OCI-LY7 (cell line): ENCODE results near the gene GPS1. TPM values are rescaled to one million over a fixed set of nuclear protein-coding genes. Genes with fewer than 3 reads are reported as not detected.
"Not testable (repeated sequence)": the region's sequence is repeated elsewhere in the genome, so short reads cannot be mapped to it uniquely, and the experiment has no call there.

Experiments
- BruUV-seq: library from RNA; stranded (reverse); fragments of 400-500 nt; replicated peaks from 2 replicates; lab custom pipeline; 2021; lab: Mats Ljungman, UMichigan
- CTCF ChIA-PET: fragments of 300-600 bp; sonication (Branson Sonifier 250); formaldehyde crosslinking; loops from one replicate; lab custom pipeline; 2022; ENCODE audit warnings: antibody characterized with exemption; ENCODE audit not compliant: unreplicated experiment; lab: Charles Lee
- POLR2A ChIA-PET: fragments of 300-600 bp; sonication (Branson Sonifier 250); formaldehyde crosslinking; loops from one replicate; lab custom pipeline; 2022; ENCODE audit warnings: antibody characterized with exemption; lab: Charles Lee
- DNase-seq: peaks from one replicate; pipeline ENCODE4 v3.0.0-alpha.2; 2015; ENCODE audit warnings: low spot score
- H2AFZ ChIP-seq: fragments of 200-600 bp; sonication (generic), shearing (Covaris generic); 2 replicates; pipeline ENCODE4 v1.6.1; 2014; ENCODE audit warnings: mild to moderate bottlenecking, antibody characterized with exemption, low read length, moderate library complexity
- H3K27ac ChIP-seq: fragments of 200-600 bp; sonication (generic); 2 replicates; pipeline ENCODE4 v1.5.1; 2014; ENCODE audit warnings: mixed run types, low read depth, mild to moderate bottlenecking, moderate library complexity, low read length, inconsistent platforms; ENCODE audit not compliant: poor library complexity, severe bottlenecking
- H3K36me3 ChIP-seq: fragments of 200-600 bp; sonication (generic); 2 replicates; pipeline ENCODE4 v1.6.1; 2014; ENCODE audit warnings: mild to moderate bottlenecking, antibody characterized with exemption, low read length, moderate library complexity, mixed read lengths; ENCODE audit not compliant: insufficient read depth
- H3K4me1 ChIP-seq: fragments of 200-600 bp; sonication (generic); 2 replicates; pipeline ENCODE4 v1.5.1; 2014; ENCODE audit warnings: mild to moderate bottlenecking, low read length; ENCODE audit not compliant: insufficient read depth, poor library complexity, severe bottlenecking
- H3K4me2 ChIP-seq: fragments of 200-600 bp; sonication (generic); 2 replicates; pipeline ENCODE4 v1.6.1; 2014; ENCODE audit warnings: mild to moderate bottlenecking, low read length
- H3K4me3 ChIP-seq: fragments of 200-600 bp; sonication (generic); 2 replicates; pipeline ENCODE4 v1.5.1; 2014; ENCODE audit warnings: mild to moderate bottlenecking, low read depth, low read length; ENCODE audit not compliant: poor library complexity, severe bottlenecking
- H3K79me2 ChIP-seq: fragments of 200-600 bp; sonication (generic); 2 replicates; pipeline ENCODE4 v1.6.1; 2016; ENCODE audit warnings: low read depth, mild to moderate bottlenecking, low read length, moderate library complexity, mixed read lengths; ENCODE audit not compliant: insufficient read depth
- H3K9me2 ChIP-seq: fragments of 200-600 bp; sonication (generic); 2 replicates; pipeline ENCODE4 v1.6.1; 2016; ENCODE audit warnings: mild to moderate bottlenecking, low read length, mixed read lengths; ENCODE audit not compliant: insufficient read depth
- H3K9me3 ChIP-seq: fragments of 200-600 bp; sonication (generic); 2 replicates; pipeline ENCODE4 v1.6.1; 2014; ENCODE audit warnings: mild to moderate bottlenecking, mixed run types, low read length, mixed read lengths
- H4K20me1 ChIP-seq: fragments of 200-600 bp; sonication (generic); 2 replicates; pipeline ENCODE4 v1.6.1; 2014; ENCODE audit warnings: mild to moderate bottlenecking, antibody characterized with exemption, low read length, moderate library complexity, mixed read lengths; ENCODE audit not compliant: insufficient read depth
- CTCF ChIP-seq: fragments of 200-600 bp; sonication (generic); conservative IDR thresholded peaks from 2 replicates; pipeline ENCODE4 v1.5.1; 2014; ENCODE audit warnings: mild to moderate bottlenecking, antibody characterized with exemption, low read length, moderate library complexity, mixed read lengths
- EZH2phosphoT487 ChIP-seq: fragments of 200-600 bp; sonication (generic); IDR thresholded peaks from 2 replicates; pipeline ENCODE4 v1.6.1; 2018; ENCODE audit warnings: low read depth, borderline replicate concordance, mild to moderate bottlenecking, mixed run types, antibody characterized with exemption, low read length, moderate library complexity, mixed read lengths
- intact Hi-C: fragments of 100-400 bp; cut with micrococcal nuclease; formaldehyde crosslinking; loops from one replicate; pipeline ENCODE4 v1.10.0; 2022; ENCODE audit not compliant: unreplicated experiment
- total RNA-seq, 2 experiments: library from RNA; depleted of rRNA in 1 of 2; stranded (reverse); fragments of >200 nt in 1 of 2; shearing (Covaris generic) in 1 of 2; gene quantifications; 2 replicates each; pipeline ENCODE4 v1.2.3, GENCODE V29; 2014 to 2022

The GPS1 gene
- total RNA-seq, 2 experiments from 2014 or later: 133 to 169 TPM

GRCh38 chr17:82037889-82038195 lies 13.9 kb upstream of the GPS1 start:
- H3K4me1 ChIP-seq: peaks cover 19% of the 10 kb centered on the region
- DNase-seq: no peak
- no peak for TF ChIP-seq CTCF
- no peaks in the 10 kb centered on the region for H3K36me3 ChIP-seq
- H3K79me2 ChIP-seq: no peaks in the 10 kb centered on the region
- peak overlapping the region; percentile 92 for H2AFZ ChIP-seq
- peak overlapping the region; percentile 70 for H3K27ac ChIP-seq
- ChIA-PET CTCF (interaction anchor here (0.7 to 1.1 kb wide), 9 partner anchors 12 to 437 kb away, joined by 3 to 19 read pairs (median 4); partner anchors contain the start of genes CENPX and LRRC45), POLR2A (interaction anchor here (0.6 to 1.5 kb wide), 14 partner anchors 12 to 372 kb away, joined by 3 to 9 read pairs (median 4); partner anchors contain the start of genes CENPX, LRRC45 and MAFG)
- H3K4me2 ChIP-seq: peak overlapping the region; percentile 92
- intact Hi-C loops: loop anchor here (1.0 to 5.0 kb wide), 4 partner anchors 13 to 166 kb away; partner anchors contain the start of genes ARHGDIA, FASN, GPS1 and LRRC45
- no peaks in the 10 kb centered on the region for H3K9me3 ChIP-seq
- no peaks in the 10 kb centered on the region for H3K9me2 ChIP-seq
- peak overlapping the region; percentile 72 for H3K4me3 ChIP-seq
- no TSS peak for BruUV-seq
- H4K20me1 ChIP-seq: 0 out of 2 replicates have a peak, but pooled peaks cover 5% of the 10 kb centered on the region

- H3K9me2 ChIP-seq, H3K79me2 ChIP-seq, H3K9me3 ChIP-seq, H3K4me3 ChIP-seq, H2AFZ ChIP-seq, BruUV-seq, H4K20me1 ChIP-seq, H3K4me2 ChIP-seq, CTCF ChIA-PET, H3K27ac ChIP-seq, H3K36me3 ChIP-seq: not testable (repeated sequence)
- DNase-seq: peak; percentile 41
- H3K4me1 ChIP-seq: peaks cover 19% of the 10 kb centered on the region
- intact Hi-C loops: loop anchor here (5.0 kb wide), 1 partner anchor 167 kb away; the partner anchor contains the start of gene ARHGDIA
- POLR2A ChIA-PET: interaction anchor here (1.1 to 1.5 kb wide), 2 partner anchors 11 to 27 kb away, joined by 3 read pairs; no protein-coding TSS in a partner anchor
Measured at GRCh38 chr17:82038796-82039409, 12.8 kb upstream of the GPS1 start.

- H3K79me2 ChIP-seq: no peaks in the 10 kb centered on the region
- no peak for DNase-seq
- H3K27ac ChIP-seq: no peak overlapping the region
- H3K9me3 ChIP-seq: no peaks in the 10 kb centered on the region
- no peaks in the 10 kb centered on the region for H3K36me3 ChIP-seq
- ChIA-PET POLR2A (interaction anchor here (0.7 kb wide), 1 partner anchor 20 kb away, joined by 3 read pairs; no protein-coding TSS in a partner anchor), CTCF (no interaction called here)
- H3K4me1 ChIP-seq: peaks cover 19% of the 10 kb centered on the region
- no peak overlapping the region for H3K4me2 ChIP-seq
- BruUV-seq: no TSS peak
- no peak overlapping the region for H3K4me3 ChIP-seq
- H4K20me1 ChIP-seq: 0 out of 2 replicates have a peak, but pooled peaks cover 5% of the 10 kb centered on the region
- TF ChIP-seq CTCF: no peak
- no peak for TF ChIP-seq EZH2phosphoT487
- intact Hi-C loops: loop anchor here (5.0 kb wide), 1 partner anchor 167 kb away; the partner anchor contains the start of gene ARHGDIA
- H2AFZ ChIP-seq: no peak overlapping the region
- H3K9me2 ChIP-seq: no peaks in the 10 kb centered on the region
Measured at GRCh38 chr17:82039695-82040299, 11.9 kb upstream of the GPS1 start.
